HepG2 (cell line): ENCODE measurements around the gene EXOC6B. TPM values are rescaled to one million over a fixed set of nuclear protein-coding genes. Genes with fewer than 3 reads are reported as not detected.

Experiments
- ATAC-seq: fragments of 200-7000 bp; cut with Tn5 transposase; 3 replicates; pipeline ENCODE4 v1.9.1; 2020; ENCODE audit warnings: mild to moderate bottlenecking, moderate library complexity
- BruUV-seq: library from RNA; stranded (reverse); fragments of 400-500 nt; replicated peaks from 2 replicates; lab custom pipeline; 2021; lab: Mats Ljungman, UMichigan
- CTCF ChIA-PET: fragments of 300-600 bp; formaldehyde crosslinking; extraction: SDS; loops from one replicate; lab custom pipeline; 2021; ENCODE audit warnings: low total read pairs, inconsistent platforms, low intra/inter-chr PET ratio; lab: Yijun Ruan, JAX
- POLR2A ChIA-PET: fragments of 350-600 bp; sonication (Branson Sonifier 250); formaldehyde crosslinking; loops from one replicate; lab custom pipeline; 2020; ENCODE audit warnings: antibody characterized with exemption, inconsistent platforms; lab: Yijun Ruan, JAX
- DNase-seq: peaks from one replicate; pipeline ENCODE4 v3.0.0-alpha.2; 2015; ENCODE audit warnings: low spot score
- FAIRE-seq: peaks from 3 replicates; lab custom pipeline; 2011; peaks lifted over from hg19 to GRCh38; lab: Jason Lieb, UNC
- H2AFZ ChIP-seq: one replicate; pipeline ENCODE4 v1.6.1; 2011; ENCODE audit warnings: low read length, inconsistent platforms
- H3K27ac ChIP-seq: fragments of 300-600 bp; 3 replicates; pipeline ENCODE4 v1.8.0; 2011; ENCODE audit warnings: mixed run types, mild to moderate bottlenecking, mixed read lengths, low read length, inconsistent platforms; ENCODE audit not compliant: insufficient read depth; ENCODE audit errors: extremely low read length
- H3K27me3 ChIP-seq, 2 experiments: fragments of 200-600 bp in 1 of 2; 2 replicates in 1 of 2; 3 replicates in 1 of 2; pipeline versions ENCODE4 v1.6.0 to v1.8.0; 2011; ENCODE audit warnings: low read length in 2 of 2, mild to moderate bottlenecking in 2 of 2, moderate library complexity in 2 of 2, inconsistent platforms in 1 of 2; ENCODE audit not compliant: insufficient read depth in 2 of 2, control insufficient read depth in 1 of 2
- H3K36me3 ChIP-seq, 2 experiments: fragments of 200-600 bp in 1 of 2; replicated peaks in 1 of 2; 2 replicates in 1 of 2; 3 replicates in 1 of 2; pipeline versions ENCODE4 v1.5.1 to v1.8.0; 2011; ENCODE audit warnings: low read length in 2 of 2, inconsistent platforms in 1 of 2; ENCODE audit not compliant: insufficient read depth in 2 of 2, control insufficient read depth in 1 of 2
- H3K4me1 ChIP-seq: 2 replicates; pipeline ENCODE4 v1.5.1; 2012; ENCODE audit warnings: low read length, inconsistent platforms; ENCODE audit not compliant: insufficient read depth
- H3K4me2 ChIP-seq: 2 replicates; pipeline ENCODE4 v1.6.0; 2011; ENCODE audit warnings: low read depth, low read length, inconsistent platforms
- H3K4me3 ChIP-seq, 3 experiments: fragments of 200-600 bp in 1 of 3; sonication (generic), shearing (Covaris generic) in 1 of 3; replicated peaks in 1 of 3; 2 replicates each; pipeline ENCODE4 v1.5.1; 2011 to 2016; ENCODE audit warnings: low read length in 3 of 3, inconsistent platforms in 2 of 3, low read depth in 2 of 3, mild to moderate bottlenecking in 2 of 3, control low read depth in 1 of 3, mixed read lengths in 1 of 3; ENCODE audit not compliant: insufficient read depth in 1 of 3
- H3K79me2 ChIP-seq: one replicate; pipeline ENCODE4 v1.6.1; 2011; ENCODE audit warnings: low read length, inconsistent platforms; ENCODE audit not compliant: insufficient read depth
- H3K9ac ChIP-seq: 2 replicates; pipeline ENCODE4 v1.6.0; 2011; ENCODE audit warnings: mild to moderate bottlenecking, low read depth, low read length, inconsistent platforms; ENCODE audit not compliant: insufficient read depth
- H3K9me3 ChIP-seq: 2 replicates; pipeline ENCODE4 v1.5.1; 2012; ENCODE audit warnings: mild to moderate bottlenecking, low read length
- H4K20me1 ChIP-seq: 2 replicates; pipeline ENCODE4 v1.6.0; 2011; ENCODE audit warnings: inconsistent platforms, mild to moderate bottlenecking, low read length, moderate library complexity; ENCODE audit not compliant: insufficient read depth
- KDM2A ChIP-seq: sonication (generic); formaldehyde crosslinking; IDR thresholded peaks from 2 replicates; pipeline ENCODE4 v1.4.0; 2020; ENCODE audit warnings: low read depth, missing genetic modification reagents, borderline replicate concordance
- MED13 ChIP-seq: sonication (generic); formaldehyde crosslinking; IDR thresholded peaks from 2 replicates; pipeline ENCODE4 v1.5.0; 2020; ENCODE audit warnings: missing genetic modification reagents
- MLX ChIP-seq: IDR thresholded peaks from 2 replicates; pipeline ENCODE4 v1.6.1; 2016
- SNAPC2 ChIP-seq: sonication (generic); formaldehyde crosslinking; IDR thresholded peaks from 2 replicates; pipeline ENCODE4 v1.8.1; 2022; ENCODE audit warnings: mild to moderate bottlenecking, missing genetic modification reagents
- TRAFD1 ChIP-seq: sonication (generic); formaldehyde crosslinking; IDR thresholded peaks from 2 replicates; pipeline ENCODE4 v1.5.1; 2020; ENCODE audit warnings: missing genetic modification reagents, mild to moderate bottlenecking, borderline replicate concordance
- ZNF354B ChIP-seq: sonication (generic); formaldehyde crosslinking; IDR thresholded peaks from 2 replicates; pipeline ENCODE4 v1.8.0; 2022; ENCODE audit warnings: mild to moderate bottlenecking, missing genetic modification reagents
- in situ Hi-C: cut with HindIII; loops from 2 replicates; pipeline ENCODE4 v1.10.0; 2017; ENCODE audit warnings: low pct_unique_long_range_greater_than_20kb; ENCODE audit not compliant: extremely low pct_ligation_motif_present
- intact Hi-C: fragments of 100-400 bp; cut with micrococcal nuclease; formaldehyde crosslinking; loops from one replicate; pipeline ENCODE4 v1.10.0; 2022; ENCODE audit not compliant: unreplicated experiment
- polyA plus RNA-seq, 8 experiments: library from polyadenylated mRNA; depleted of rRNA in 3 of 8; stranded (reverse) in 7 of 8; unstranded in 1 of 8; fragments of >200 nt; fragmentation: Illumina TruSeq in 4 of 8; extraction: Trizol in 4 of 8; gene quantifications; 2 replicates each; pipeline versions ENCODE4 v1.2.1 to v1.2.3, GENCODE V29; 2011 to 2016; ENCODE audit warnings: low read depth in 4 of 8, missing spikeins in 1 of 8, mixed read lengths in 1 of 8; ENCODE audit not compliant: insufficient read depth in 1 of 8
- total RNA-seq, 5 experiments: library from RNA; depleted of rRNA; stranded (reverse); fragments of >200 nt; fragmentation: Illumina TruSeq; extraction: Trizol; gene quantifications; 2 replicates each; pipeline ENCODE4 v1.2.3, GENCODE V29; 2016; ENCODE audit warnings: low read depth in 1 of 5

The EXOC6B gene
- total and polyA plus RNA-seq, 2 of the 13 experiments (the other 11 are each of a cell fraction or from before 2014, with no cell fraction given), result 9.1 to 15.9 TPM

- Histone ChIP-seq H3K9me3 (no peaks in the 10 kb centered on the region), H4K20me1 (no peaks in the 10 kb centered on the region), H3K79me2 (no peaks in the 10 kb centered on the region), H3K27ac (no peak overlapping the region), H3K4me1 (peaks cover 24% of the 10 kb centered on the region), H3K4me2 (no peak overlapping the region), H3K36me3 (no peaks in the 10 kb centered on the region; a peak in 2 of 5 replicates), H3K9ac (no peak overlapping the region), H3K27me3 (no peaks in the 10 kb centered on the region), H2AFZ (no peak overlapping the region), H3K4me3 (no peak overlapping the region)
- in situ Hi-C loops, result no loop called here
- POLR2A ChIA-PET, result no interaction called here
- no peak for ATAC-seq
- TF ChIP-seq KDM2A (CRISPR knock-in tag) (no peak), TRAFD1 (no peak), MLX (CRISPR knock-in tag) (no peak), MED13 (CRISPR knock-in tag) (no peak), SNAPC2 (no peak), ZNF354B (CRISPR knock-in tag) (no peak)
- BruUV-seq, result no TSS peak
- intact Hi-C loops, result no loop called here
- CTCF ChIA-PET, result no interaction called here
- no peak for FAIRE-seq
- no peak for DNase-seq
Measured at GRCh38 chr2:72682061-72682460, 143.8 kb downstream of the EXOC6B start.
